ENCODE results near the gene OR2T35.

OR2T35 gene

DNA sequence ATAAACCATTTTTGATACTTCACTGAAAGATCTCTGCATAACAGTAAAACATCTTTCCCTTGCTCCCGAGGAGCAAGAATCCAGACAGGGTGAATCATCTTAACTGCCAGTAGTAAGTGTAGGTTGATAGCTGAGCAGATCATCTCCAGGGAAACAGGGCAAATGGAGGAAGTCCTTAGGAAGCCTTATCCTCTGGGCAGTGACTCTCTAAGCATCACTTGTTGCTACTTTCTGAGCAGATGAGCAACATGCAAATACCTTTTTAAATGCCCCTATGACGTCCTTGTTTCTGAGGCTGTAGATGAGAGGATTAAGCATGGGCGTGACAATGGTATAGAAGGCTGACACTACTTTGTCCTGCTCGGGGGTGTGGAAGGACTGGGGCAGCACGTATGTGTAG, 19.1 kb downstream of the OR2T35 start:
- DNase-seq (ENCODE audit: low read depth): peak; percentile 4

- DNase-seq (ENCODE audit: low read depth): no peak
Observed at GRCh38 chr1:248625166-248625565, 19.9 kb downstream of the OR2T35 start.

DNA sequence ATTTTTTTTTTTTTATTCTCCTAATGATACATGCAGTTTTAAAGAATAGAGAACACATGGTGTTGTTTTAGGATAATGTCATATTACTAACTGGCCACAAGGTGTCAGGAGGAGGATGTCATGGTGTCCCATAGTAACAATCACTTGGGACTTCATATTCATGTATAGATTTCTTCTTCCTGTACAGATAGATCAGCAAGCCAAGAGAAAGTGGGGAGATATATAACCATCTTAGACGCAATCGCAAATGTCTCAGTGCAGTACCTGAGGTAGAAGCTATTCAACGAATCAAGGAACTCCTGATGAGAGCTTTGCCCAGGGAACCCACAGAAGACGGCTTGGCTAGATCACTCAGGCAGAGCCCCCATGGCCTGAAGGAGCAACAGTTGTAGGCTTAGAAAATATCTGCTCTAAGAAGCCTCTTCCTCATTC, 22.5 kb downstream of the OR2T35 start:
- DNase-seq (ENCODE audit: low read depth): peak; percentile 60

DNA sequence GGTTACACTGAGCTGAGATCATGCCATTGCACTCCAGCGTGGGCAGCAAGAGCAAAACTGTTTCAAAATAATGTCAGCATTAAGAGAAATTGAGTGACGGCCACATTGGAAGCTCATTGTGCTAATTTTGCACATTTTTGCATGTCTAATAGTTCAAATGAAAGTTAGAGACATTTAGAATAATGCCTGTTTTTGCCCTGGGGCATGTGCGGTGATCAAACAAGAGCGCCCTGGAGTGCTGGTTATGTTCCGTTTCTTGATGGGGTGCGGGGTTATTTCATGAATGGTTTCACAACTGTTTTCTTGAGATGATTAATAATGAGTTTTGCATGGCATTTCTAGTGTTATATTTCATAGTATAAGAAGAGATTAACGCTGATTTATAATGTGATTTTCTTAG, 23.3 kb downstream of the OR2T35 start:
- no peak for DNase-seq (ENCODE audit: low read depth)

DNA sequence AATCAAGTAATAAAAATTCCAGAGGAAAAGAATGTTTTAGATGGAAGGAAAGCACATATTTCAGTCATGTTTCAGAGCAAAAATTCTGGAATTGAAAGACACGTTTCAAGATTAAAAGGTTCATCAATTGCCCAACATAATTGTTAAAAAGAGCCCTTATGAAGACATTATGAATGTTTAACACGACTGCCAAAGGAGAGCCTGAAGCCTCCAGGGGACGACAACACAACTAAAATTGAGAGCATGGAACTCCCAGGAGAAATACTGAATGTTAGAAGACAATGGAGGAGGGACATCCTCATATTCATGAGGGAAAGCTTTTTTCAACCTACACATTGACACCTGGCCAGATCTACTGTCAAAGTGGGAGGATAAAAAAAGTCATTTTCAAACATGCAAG, 26.2 kb downstream of the OR2T35 start:
- peak; percentile 65 for DNase-seq (ENCODE audit: low read depth)

- no peak for DNase-seq (ENCODE audit: low read depth)
Observed at GRCh38 chr1:248618119-248618518, 27.0 kb downstream of the OR2T35 start.

DNA sequence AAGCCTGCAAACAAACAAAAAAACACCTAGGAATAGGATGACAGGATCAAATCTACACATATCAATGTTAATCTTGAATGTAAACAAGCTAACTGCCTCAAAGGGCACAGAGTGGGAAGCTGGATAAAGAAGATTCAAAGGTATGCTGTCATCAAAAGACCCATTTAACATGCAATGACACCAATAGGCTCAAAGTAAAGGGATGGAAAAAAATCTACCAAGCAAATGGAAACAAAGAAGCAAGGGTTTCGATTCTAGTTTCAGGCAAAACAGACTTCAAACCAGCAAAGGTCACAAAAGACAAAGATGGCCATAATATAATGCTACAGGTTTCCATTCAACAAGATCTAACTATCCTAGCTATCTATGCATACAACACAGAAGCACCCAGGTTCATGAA, 31.3 kb downstream of the OR2T35 start:
- no peak for DNase-seq (ENCODE audit: low read depth)

- DNase-seq (ENCODE audit: low read depth): peak; percentile 44
Observed at GRCh38 chr1:248611883-248612414, 33.1 kb downstream of the OR2T35 start.

DNA sequence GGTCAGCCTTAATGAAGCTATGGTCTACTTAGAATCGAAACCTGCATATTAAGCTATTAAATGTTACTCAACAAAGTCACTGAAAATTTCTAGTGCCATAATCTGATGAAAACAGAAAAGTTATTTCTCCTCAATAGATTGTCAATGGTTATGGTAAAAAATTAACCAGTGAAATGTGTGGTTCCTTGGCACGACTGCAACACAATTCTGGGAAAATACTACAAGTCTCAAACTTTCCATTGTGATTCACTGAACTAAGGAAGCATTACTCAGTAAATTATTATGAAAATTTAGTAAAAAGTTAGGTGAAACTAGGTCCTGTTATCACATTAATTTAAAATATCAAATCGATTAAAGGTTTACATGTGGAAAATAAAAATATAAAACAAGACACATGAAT, 34.8 kb downstream of the OR2T35 start:
- no peak for DNase-seq (ENCODE audit: low read depth)

DNA sequence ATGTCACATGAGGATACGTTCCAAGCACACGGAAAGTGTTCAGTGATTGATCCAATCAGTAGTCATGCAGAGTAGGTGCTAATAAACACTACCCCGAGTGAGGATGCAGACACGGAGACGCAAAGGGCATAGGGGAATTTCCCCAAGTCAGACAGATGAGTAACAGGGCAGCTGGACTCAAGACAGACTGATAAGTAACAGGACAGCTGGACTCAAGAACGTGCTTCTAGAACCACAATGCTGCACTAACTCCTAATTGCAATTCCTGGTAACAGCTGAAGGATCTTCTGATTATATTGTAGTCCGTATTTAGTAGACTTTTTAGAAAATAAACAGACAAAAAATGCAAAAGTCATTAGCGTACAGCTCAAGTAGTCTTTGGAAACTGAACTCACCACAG, 45.7 kb downstream of the OR2T35 start:
- no peak for DNase-seq (ENCODE audit: low read depth)

- DNase-seq (ENCODE audit: low read depth): no peak
Observed at GRCh38 chr1:248597589-248597988, 47.5 kb downstream of the OR2T35 start, which contains the start of gene OR2T10. Gene OR2T10, minus strand, starts transcription at chr1:248597700. Its CDS starts 3,932 bp downstream, at chr1:248593768.

GRCh38 chr1:248596615-248597014, 48.5 kb downstream of the OR2T35 start:
- peak; percentile 64 for DNase-seq (ENCODE audit: low read depth)

- DNase-seq (ENCODE audit: low read depth): no peak
Observed at GRCh38 chr1:248593226-248593625, 51.9 kb downstream of the OR2T35 start.

DNA sequence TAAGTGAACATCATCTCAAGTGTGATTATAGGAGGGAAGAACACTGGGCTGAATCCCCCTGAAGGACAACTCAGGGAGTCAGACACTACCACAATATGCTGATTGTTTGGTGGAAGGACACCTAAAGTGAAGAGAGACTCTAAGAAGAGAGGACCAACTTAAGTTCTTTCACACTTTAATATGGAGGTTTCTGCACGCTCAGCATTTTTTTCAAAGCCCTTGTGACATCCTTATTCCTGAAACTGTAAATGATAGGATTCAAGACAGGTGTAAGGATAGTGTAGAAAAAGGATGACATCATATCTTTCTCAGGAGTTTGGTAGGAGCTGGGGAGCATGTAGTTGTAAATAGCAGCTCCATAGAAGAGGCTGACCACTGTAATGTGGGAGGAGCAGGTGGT, 52.4 kb downstream of the OR2T35 start:
- DNase-seq (ENCODE audit: low read depth): no peak

GRCh38 chr1:248590055-248590454, 55.0 kb downstream of the OR2T35 start:
- DNase-seq (ENCODE audit: low read depth): no peak

- DNase-seq (ENCODE audit: low read depth): no peak
Observed at GRCh38 chr1:248589334-248589733, 55.7 kb downstream of the OR2T35 start.
